ENCODE measurements around the gene CCDC97.
"Not testable (repeated sequence)": the region's sequence is repeated elsewhere in the genome, so short reads cannot be mapped to it uniquely, and the experiment has no call there.

Gene CCDC97

GRCh38 chr19:41310033-41310831 is at the start of gene CCDC97:
TSS of gene CCDC97 (plus strand) at chr19:41310172. CDS start at chr19:41310311, 139 bp downstream.
- peak; percentile 90 for DNase-seq (ENCODE audit: low spot score)

GRCh38 chr19:41261474-41262190 is 48.3 kb upstream of the CCDC97 start:
- no peak for DNase-seq (ENCODE audit: low spot score)

- peak; percentile 84 for DNase-seq (ENCODE audit: low spot score)
Observed at GRCh38 chr19:41263042-41263849, 46.7 kb upstream of the CCDC97 start.

DNA sequence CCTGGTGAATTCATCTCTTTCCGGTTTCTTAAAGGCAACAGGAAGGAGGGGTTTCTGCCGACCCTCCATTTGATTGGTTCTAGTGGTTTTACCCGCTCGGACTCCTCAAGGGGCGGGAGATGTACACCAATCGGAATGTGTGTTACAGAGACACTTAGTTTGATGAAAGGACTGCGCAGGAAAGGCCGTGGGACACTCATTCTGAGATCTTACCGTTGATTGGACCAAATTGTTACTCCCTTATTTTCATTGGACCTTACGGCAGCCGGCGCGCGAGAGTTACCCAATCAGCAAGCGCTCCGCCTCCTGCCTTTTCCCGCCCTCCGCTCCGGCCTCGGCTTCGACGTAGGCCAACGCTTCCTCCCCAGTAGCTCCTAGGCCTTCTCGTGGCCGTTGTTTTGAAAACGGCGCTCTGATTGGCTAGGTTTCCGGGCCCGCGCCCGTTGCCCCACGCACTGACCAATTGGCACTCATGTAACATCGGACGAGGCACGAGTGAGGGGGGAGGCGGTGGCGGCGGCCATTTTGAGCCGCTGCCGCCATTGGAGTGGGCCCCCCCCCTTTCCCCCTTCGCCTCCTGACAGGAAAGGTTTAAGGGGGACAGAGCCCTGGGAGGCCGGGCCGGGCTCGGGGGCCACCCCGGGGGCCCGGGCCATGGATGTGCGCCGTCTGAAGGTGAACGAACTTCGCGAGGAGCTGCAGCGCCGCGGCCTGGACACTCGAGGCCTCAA is 46.0 kb upstream of the CCDC97 start, which contains the start of gene HNRNPUL1:
TSS of gene HNRNPUL1 (plus strand) at position 523 of the 731 bp plus-strand sequence. CDS start at position 655, 132 bp downstream.
- DNase-seq (ENCODE audit: low spot score): peak; percentile 99

GRCh38 chr19:41264581-41265394 is 45.2 kb upstream of the CCDC97 start:
- DNase-seq (ENCODE audit: low spot score): peak; percentile 58

- no peak for DNase-seq (ENCODE audit: low spot score)
Observed at GRCh38 chr19:41265395-41266153, 44.4 kb upstream of the CCDC97 start.

DNA sequence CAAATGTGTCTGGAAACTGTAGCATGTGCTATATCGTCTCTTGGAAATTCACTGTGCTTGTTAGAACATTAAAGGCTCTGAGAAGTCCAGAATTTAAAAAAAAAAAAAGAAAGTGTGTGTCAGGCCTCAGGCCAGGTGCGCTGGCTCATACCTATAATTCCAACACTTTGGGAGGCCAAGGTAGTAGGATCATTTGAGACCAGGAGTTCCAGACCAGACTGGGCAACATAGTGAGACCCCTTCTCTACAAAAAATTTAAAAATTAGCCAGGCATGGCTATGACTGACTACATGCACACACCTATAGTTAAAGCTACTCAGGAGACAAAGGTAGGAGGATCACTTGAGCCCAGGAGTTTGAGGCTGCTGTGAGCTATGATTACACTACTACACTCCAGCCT is 40.9 kb upstream of the CCDC97 start:
- no peak for DNase-seq (ENCODE audit: low spot score)

DNA sequence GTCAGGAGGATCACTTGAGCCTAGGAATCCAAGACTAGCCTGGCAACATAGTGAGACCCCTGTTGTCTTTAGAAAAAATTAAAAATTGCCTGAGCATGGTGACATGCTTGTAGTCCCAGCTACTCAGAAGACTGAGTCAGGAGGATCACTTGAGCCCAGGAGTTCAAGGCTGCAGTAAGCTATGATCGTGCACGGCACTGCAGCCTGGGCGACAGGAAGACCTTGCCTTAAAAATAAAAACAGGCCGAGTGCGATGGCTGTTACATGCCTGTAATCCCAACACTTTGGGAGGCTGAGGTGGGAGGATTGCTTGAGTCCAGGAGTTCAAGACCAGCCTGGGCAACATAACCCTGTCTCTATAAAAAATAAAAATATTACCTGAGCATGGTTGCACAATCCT is 40.4 kb upstream of the CCDC97 start:
- DNase-seq (ENCODE audit: low spot score): no peak

DNA sequence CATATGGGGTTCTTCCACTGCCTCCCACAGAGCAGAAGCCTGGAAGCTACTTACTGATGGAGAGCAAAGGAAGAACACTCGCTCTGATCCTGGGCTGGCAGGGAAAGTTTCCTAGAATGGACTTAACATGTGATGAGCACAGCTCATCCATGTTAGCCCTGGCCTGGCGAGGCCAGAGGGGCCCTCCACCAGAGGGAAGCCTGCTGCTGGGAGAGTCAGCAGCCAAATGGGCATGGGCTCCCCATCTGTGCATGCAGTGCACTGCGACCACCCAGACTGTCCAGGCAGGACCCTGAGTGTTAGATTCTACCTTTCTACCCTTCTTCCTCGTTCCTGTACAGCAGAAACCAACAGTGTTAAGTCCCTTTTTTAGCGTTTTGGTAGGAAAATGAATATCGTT is 36.9 kb upstream of the CCDC97 start:
- DNase-seq (ENCODE audit: low spot score): no peak

DNA sequence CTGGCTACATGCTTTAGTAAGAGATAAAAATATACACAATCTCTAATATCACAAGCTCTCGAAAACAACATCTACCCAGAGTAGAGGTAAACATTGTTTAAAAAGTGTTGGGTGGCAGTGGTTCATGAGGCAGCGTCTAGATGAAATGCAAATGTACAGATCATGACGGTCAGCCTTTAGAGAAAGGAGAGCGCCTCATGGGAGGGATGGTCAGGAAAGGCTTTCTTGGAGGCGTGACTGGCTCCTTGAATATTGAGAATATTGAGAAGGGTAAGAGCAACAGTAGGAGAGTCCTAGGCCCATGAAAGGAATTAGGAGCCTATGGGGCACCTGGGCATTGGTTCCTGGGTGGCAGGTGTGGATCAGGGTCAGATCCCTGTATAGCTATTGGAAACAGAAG is 35.2 kb upstream of the CCDC97 start:
- DNase-seq (ENCODE audit: low spot score): no peak

DNA sequence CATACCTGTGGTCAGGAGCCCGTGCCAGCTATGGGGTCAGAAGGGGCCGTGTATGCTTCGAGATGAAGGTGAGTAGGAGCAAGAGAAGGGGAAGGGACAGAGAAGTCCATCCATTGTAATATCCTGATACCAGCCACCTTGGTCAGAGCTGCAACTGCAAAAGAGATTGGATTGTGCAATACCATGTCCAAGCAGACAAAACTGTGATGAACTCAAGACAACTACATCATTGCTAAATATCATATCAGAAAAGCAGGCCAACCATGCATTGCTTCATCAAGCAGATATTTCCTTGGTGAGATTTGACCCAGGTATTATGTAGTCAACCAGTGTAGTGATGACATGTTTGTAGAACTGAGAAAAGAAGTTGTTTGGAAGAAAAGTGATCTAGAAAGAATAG is 33.7 kb upstream of the CCDC97 start:
- no peak for DNase-seq (ENCODE audit: low spot score)

DNA sequence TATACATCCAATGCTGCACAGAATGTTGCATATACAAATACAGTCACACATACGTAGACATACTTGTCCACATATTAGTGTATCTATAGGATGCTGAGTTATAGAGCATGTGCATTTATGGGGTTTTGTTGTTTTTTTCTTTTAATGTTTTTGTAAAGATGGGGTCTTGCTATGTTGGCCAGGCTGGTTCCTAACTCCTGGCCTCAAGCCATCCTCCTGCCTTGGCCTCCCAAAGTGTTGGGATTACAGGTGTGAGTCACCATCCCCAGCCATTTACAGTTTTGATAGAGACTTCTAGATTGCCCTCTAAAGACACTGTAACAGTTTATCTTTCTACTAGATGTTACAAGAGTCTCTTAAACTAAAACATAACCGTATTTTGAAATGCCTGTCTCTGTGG is 31.5 kb upstream of the CCDC97 start:
- DNase-seq (ENCODE audit: low spot score): no peak

DNA sequence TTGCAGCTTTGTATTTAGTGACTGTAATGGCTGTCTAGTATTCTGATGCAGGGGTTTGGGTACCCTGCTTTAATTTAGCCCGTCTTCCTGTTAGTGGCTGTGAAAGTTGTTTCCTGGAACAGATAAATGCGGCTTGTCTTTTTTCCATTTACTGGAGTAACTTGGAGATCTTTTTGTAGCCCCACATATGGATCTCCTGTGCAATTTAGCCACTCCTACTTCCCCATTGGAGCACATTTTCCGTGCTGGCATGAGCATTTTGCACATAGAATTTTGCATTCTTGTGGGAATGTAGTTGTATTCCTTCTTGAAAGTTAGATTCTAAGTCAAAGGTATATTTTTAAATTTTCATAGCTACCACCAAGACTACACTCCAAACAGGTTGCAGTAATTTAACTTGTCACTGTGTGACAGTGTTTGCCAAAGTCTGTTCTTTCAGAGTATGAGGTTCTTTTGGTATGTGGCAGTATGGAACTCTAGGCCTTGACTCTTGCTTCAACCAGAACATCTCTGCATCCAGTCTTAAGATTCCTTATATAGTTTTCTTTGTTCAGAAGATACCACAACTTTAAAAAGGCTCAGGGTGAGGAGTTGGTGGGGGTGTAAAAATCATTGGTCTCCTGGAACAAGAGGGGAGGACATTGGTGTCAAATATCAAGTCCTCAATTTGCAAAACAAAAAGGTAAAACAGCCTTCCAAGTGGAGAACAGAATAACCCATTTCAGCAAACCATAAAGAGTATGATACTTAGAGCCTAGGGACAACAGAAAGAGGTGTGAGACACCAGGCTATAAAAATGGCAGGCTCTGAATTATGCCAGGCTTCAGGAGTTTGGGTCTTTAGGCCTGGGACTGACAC is 21.1 kb upstream of the CCDC97 start:
- no peak for DNase-seq (ENCODE audit: low spot score)

- not testable (repeated sequence) for DNase-seq (ENCODE audit: low spot score)
Observed at GRCh38 chr19:41289814-41290213, 20.2 kb upstream of the CCDC97 start.

DNA sequence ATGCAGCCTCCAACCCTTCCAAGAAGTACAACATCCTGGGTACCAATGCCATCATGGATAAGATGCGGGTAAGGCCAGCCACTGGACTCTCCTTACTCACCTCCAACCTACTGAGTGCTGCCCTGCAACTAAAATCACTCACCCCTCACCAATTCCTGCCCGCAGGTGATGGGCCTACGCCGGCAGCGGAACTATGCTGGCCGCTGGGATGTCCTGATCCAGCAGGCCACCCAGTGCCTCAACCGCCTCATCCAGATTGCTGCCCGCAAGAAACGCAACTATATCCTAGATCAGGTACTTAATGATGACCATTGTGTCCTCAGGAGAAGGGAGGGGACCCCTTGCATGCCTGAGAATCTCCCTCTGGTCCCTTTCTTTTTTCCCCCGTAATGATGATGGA is 15.6 kb upstream of the CCDC97 start:
- DNase-seq (ENCODE audit: low spot score): no peak

DNA sequence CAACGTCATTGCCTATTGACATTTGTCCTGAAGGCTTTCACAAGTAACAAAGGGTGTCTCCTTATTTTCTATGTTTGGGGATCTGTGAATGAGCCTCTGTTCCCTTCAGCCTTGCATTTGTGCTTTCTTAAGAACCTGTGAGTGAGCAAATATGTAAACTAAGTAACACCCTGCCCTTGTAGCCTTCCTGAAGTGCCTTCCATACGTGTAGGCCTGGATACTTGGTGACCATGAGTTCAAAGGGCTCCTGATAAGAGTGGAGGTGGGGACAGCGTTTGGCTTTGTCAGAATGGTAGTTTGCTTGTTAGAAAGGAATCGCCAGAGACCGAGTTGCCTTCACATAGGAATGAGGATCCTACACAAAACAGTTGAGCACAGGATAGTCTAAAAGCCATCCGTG is 14.5 kb upstream of the CCDC97 start:
- DNase-seq (ENCODE audit: low spot score): no peak

- no peak for DNase-seq (ENCODE audit: low spot score)
Observed at GRCh38 chr19:41296433-41296871, 13.5 kb upstream of the CCDC97 start.

GRCh38 chr19:41297628-41298347 is 12.2 kb upstream of the CCDC97 start:
- DNase-seq (ENCODE audit: low spot score): no peak

All from activated CD4-positive, alpha-beta T cell treated with anti-CD3 and anti-CD28 coated beads, Interleukin-2, Interleukin-4, amounts not matched to agents 100 ng/mL and 50 ng/mL, durations not matched to agents 16 hours and 8 hours (primary cell).